ENCODE results near the gene NAAA.

NAAA gene

GRCh38 chr4:75892508-75892907 is 48.3 kb downstream of the NAAA start:
- no peak overlapping the region for H3K9ac ChIP-seq (ENCODE audit: low read length)
- no peak overlapping the region for H3K27ac ChIP-seq (ENCODE audit: low read depth, low read length)
- no peaks in the 10 kb centered on the region for H3K27me3 ChIP-seq (ENCODE audit: control insufficient read depth, insufficient read depth, low read length)
- H3K4me1 ChIP-seq (ENCODE audit: control insufficient read depth, insufficient read depth, low read length) = no peaks in the 10 kb centered on the region
- no peaks in the 10 kb centered on the region for H3K36me3 ChIP-seq (ENCODE audit: control insufficient read depth, insufficient read depth, low read length)
- no peak overlapping the region for H3K4me3 ChIP-seq (ENCODE audit: low read depth, low read length)
- peaks cover 12% of the 10 kb centered on the region for H3K9me3 ChIP-seq (ENCODE audit: control insufficient read depth, insufficient read depth, low read depth, low read length)

- H3K4me3 ChIP-seq (ENCODE audit: low read depth, low read length) = no peak overlapping the region
- no peaks in the 10 kb centered on the region for H3K4me1 ChIP-seq (ENCODE audit: control insufficient read depth, insufficient read depth, low read length)
- no peaks in the 10 kb centered on the region for H3K36me3 ChIP-seq (ENCODE audit: control insufficient read depth, insufficient read depth, low read length)
- no peak overlapping the region for H3K27ac ChIP-seq (ENCODE audit: low read depth, low read length)
- H3K9me3 ChIP-seq (ENCODE audit: control insufficient read depth, insufficient read depth, low read depth, low read length) = 0 out of 2 replicates have a peak, but pooled peaks cover 6% of the 10 kb centered on the region
- H3K9ac ChIP-seq (ENCODE audit: low read length) = no peak overlapping the region
- no peaks in the 10 kb centered on the region for H3K27me3 ChIP-seq (ENCODE audit: control insufficient read depth, insufficient read depth, low read length)
Observed at GRCh38 chr4:75891611-75892010, 49.2 kb downstream of the NAAA start.

- Histone ChIP-seq H3K27ac (ENCODE audit: low read depth, low read length) (no peak overlapping the region), H3K4me1 (ENCODE audit: control insufficient read depth, insufficient read depth, low read length) (no peaks in the 10 kb centered on the region), H3K36me3 (ENCODE audit: control insufficient read depth, insufficient read depth, low read length) (no peaks in the 10 kb centered on the region), H3K9me3 (ENCODE audit: control insufficient read depth, insufficient read depth, low read depth, low read length) (no peaks in the 10 kb centered on the region), H3K4me3 (ENCODE audit: low read depth, low read length) (no peak overlapping the region), H3K9ac (ENCODE audit: low read length) (no peak overlapping the region), H3K27me3 (ENCODE audit: control insufficient read depth, insufficient read depth, low read length) (no peaks in the 10 kb centered on the region)
Observed at GRCh38 chr4:75889537-75890199, 51.1 kb downstream of the NAAA start.

GRCh38 chr4:75886104-75886503 is 54.7 kb downstream of the NAAA start:
- Histone ChIP-seq H3K4me3 (ENCODE audit: low read depth, low read length) (no peak overlapping the region), H3K9me3 (ENCODE audit: control insufficient read depth, insufficient read depth, low read depth, low read length) (no peaks in the 10 kb centered on the region), H3K27ac (ENCODE audit: low read depth, low read length) (no peak overlapping the region), H3K36me3 (ENCODE audit: control insufficient read depth, insufficient read depth, low read length) (no peaks in the 10 kb centered on the region), H3K4me1 (ENCODE audit: control insufficient read depth, insufficient read depth, low read length) (no peaks in the 10 kb centered on the region), H3K9ac (ENCODE audit: low read length) (no peak overlapping the region), H3K27me3 (ENCODE audit: control insufficient read depth, insufficient read depth, low read length) (no peaks in the 10 kb centered on the region)

- no peak overlapping the region for H3K27ac ChIP-seq (ENCODE audit: low read depth, low read length)
- H3K4me3 ChIP-seq (ENCODE audit: low read depth, low read length) = no peak overlapping the region
- H3K36me3 ChIP-seq (ENCODE audit: control insufficient read depth, insufficient read depth, low read length) = no peaks in the 10 kb centered on the region
- no peaks in the 10 kb centered on the region for H3K27me3 ChIP-seq (ENCODE audit: control insufficient read depth, insufficient read depth, low read length)
- no peak overlapping the region for H3K9ac ChIP-seq (ENCODE audit: low read length)
- no peaks in the 10 kb centered on the region for H3K9me3 ChIP-seq (ENCODE audit: control insufficient read depth, insufficient read depth, low read depth, low read length)
- H3K4me1 ChIP-seq (ENCODE audit: control insufficient read depth, insufficient read depth, low read length) = no peaks in the 10 kb centered on the region
Observed at GRCh38 chr4:75881476-75881875, 59.3 kb downstream of the NAAA start.

GRCh38 chr4:75880278-75880677 is 60.5 kb downstream of the NAAA start:
- Histone ChIP-seq H3K27ac (ENCODE audit: low read depth, low read length) (no peak overlapping the region), H3K9me3 (ENCODE audit: control insufficient read depth, insufficient read depth, low read depth, low read length) (no peaks in the 10 kb centered on the region), H3K4me3 (ENCODE audit: low read depth, low read length) (no peak overlapping the region), H3K36me3 (ENCODE audit: control insufficient read depth, insufficient read depth, low read length) (no peaks in the 10 kb centered on the region), H3K27me3 (ENCODE audit: control insufficient read depth, insufficient read depth, low read length) (no peaks in the 10 kb centered on the region), H3K9ac (ENCODE audit: low read length) (no peak overlapping the region), H3K4me1 (ENCODE audit: control insufficient read depth, insufficient read depth, low read length) (no peaks in the 10 kb centered on the region)

- Histone ChIP-seq H3K4me3 (ENCODE audit: low read depth, low read length) (no peak overlapping the region), H3K27me3 (ENCODE audit: control insufficient read depth, insufficient read depth, low read length) (no peaks in the 10 kb centered on the region), H3K9ac (ENCODE audit: low read length) (no peak overlapping the region), H3K36me3 (ENCODE audit: control insufficient read depth, insufficient read depth, low read length) (no peaks in the 10 kb centered on the region), H3K4me1 (ENCODE audit: control insufficient read depth, insufficient read depth, low read length) (no peaks in the 10 kb centered on the region), H3K9me3 (ENCODE audit: control insufficient read depth, insufficient read depth, low read depth, low read length) (no peaks in the 10 kb centered on the region), H3K27ac (ENCODE audit: low read depth, low read length) (no peak overlapping the region)
Observed at GRCh38 chr4:75878246-75878756, 62.5 kb downstream of the NAAA start.

GRCh38 chr4:75876218-75876617 is 64.6 kb downstream of the NAAA start:
- H3K9me3 ChIP-seq (ENCODE audit: control insufficient read depth, insufficient read depth, low read depth, low read length) = no peaks in the 10 kb centered on the region
- no peak overlapping the region for H3K9ac ChIP-seq (ENCODE audit: low read length)
- H3K4me1 ChIP-seq (ENCODE audit: control insufficient read depth, insufficient read depth, low read length) = no peaks in the 10 kb centered on the region
- no peaks in the 10 kb centered on the region for H3K27me3 ChIP-seq (ENCODE audit: control insufficient read depth, insufficient read depth, low read length)
- H3K36me3 ChIP-seq (ENCODE audit: control insufficient read depth, insufficient read depth, low read length) = no peaks in the 10 kb centered on the region
- H3K4me3 ChIP-seq (ENCODE audit: low read depth, low read length) = no peak overlapping the region
- no peak overlapping the region for H3K27ac ChIP-seq (ENCODE audit: low read depth, low read length)

- H3K9ac ChIP-seq (ENCODE audit: low read length) = no peak overlapping the region
- no peaks in the 10 kb centered on the region for H3K4me1 ChIP-seq (ENCODE audit: control insufficient read depth, insufficient read depth, low read length)
- no peaks in the 10 kb centered on the region for H3K27me3 ChIP-seq (ENCODE audit: control insufficient read depth, insufficient read depth, low read length)
- no peak overlapping the region for H3K4me3 ChIP-seq (ENCODE audit: low read depth, low read length)
- no peak overlapping the region for H3K27ac ChIP-seq (ENCODE audit: low read depth, low read length)
- no peaks in the 10 kb centered on the region for H3K9me3 ChIP-seq (ENCODE audit: control insufficient read depth, insufficient read depth, low read depth, low read length)
- no peaks in the 10 kb centered on the region for H3K36me3 ChIP-seq (ENCODE audit: control insufficient read depth, insufficient read depth, low read length)
Observed at GRCh38 chr4:75869100-75869499, 71.7 kb downstream of the NAAA start.

- H3K4me3 ChIP-seq (ENCODE audit: low read depth, low read length) = no peak overlapping the region
- no peak overlapping the region for H3K9ac ChIP-seq (ENCODE audit: low read length)
- H3K36me3 ChIP-seq (ENCODE audit: control insufficient read depth, insufficient read depth, low read length) = no peaks in the 10 kb centered on the region
- H3K27ac ChIP-seq (ENCODE audit: low read depth, low read length) = no peak overlapping the region
- no peaks in the 10 kb centered on the region for H3K4me1 ChIP-seq (ENCODE audit: control insufficient read depth, insufficient read depth, low read length)
- H3K9me3 ChIP-seq (ENCODE audit: control insufficient read depth, insufficient read depth, low read depth, low read length) = no peaks in the 10 kb centered on the region
- no peaks in the 10 kb centered on the region for H3K27me3 ChIP-seq (ENCODE audit: control insufficient read depth, insufficient read depth, low read length)
Observed at GRCh38 chr4:75867130-75867529, 73.7 kb downstream of the NAAA start.
